Glutamatergic neuron (in vitro differentiated cells): ENCODE results near the gene SLC13A3. TPM values are rescaled to one million over a fixed set of nuclear protein-coding genes. Genes with fewer than 3 reads are reported as not detected.

Experiments
- DNase-seq: peaks from one replicate; pipeline ENCODE4 v3.0.0; 2022
- H3K27ac Mint-ChIP-seq: one replicate; pipeline ENCODE4 v1.8.0; 2020; ENCODE audit warnings: mild to moderate bottlenecking, mixed read lengths, inconsistent platforms; ENCODE audit not compliant: unreplicated experiment
- H3K27me3 Mint-ChIP-seq: one replicate; pipeline ENCODE4 v1.8.0; 2020; ENCODE audit warnings: mild to moderate bottlenecking, moderate library complexity, mixed read lengths, inconsistent platforms; ENCODE audit not compliant: unreplicated experiment
- H3K36me3 Mint-ChIP-seq: one replicate; pipeline ENCODE4 v1.8.0; 2020; ENCODE audit warnings: mild to moderate bottlenecking, mixed read lengths, inconsistent platforms; ENCODE audit not compliant: unreplicated experiment
- H3K4me1 Mint-ChIP-seq: one replicate; pipeline ENCODE4 v1.8.0; 2020; ENCODE audit warnings: mild to moderate bottlenecking, low read depth, mixed read lengths, inconsistent platforms; ENCODE audit not compliant: unreplicated experiment
- H3K4me3 Mint-ChIP-seq: one replicate; pipeline ENCODE4 v1.8.0; 2020; ENCODE audit warnings: mild to moderate bottlenecking, mixed read lengths, inconsistent platforms; ENCODE audit not compliant: unreplicated experiment
- H3K9me3 Mint-ChIP-seq: one replicate; pipeline ENCODE4 v1.8.0; 2020; ENCODE audit warnings: mild to moderate bottlenecking, moderate library complexity, mixed read lengths, inconsistent platforms; ENCODE audit not compliant: unreplicated experiment
- total RNA-seq: library from RNA; stranded (reverse); fragmentation: NEBNext Ultra II Directional; extraction: Animal tissue kit (Norgen Biotek cat#: 25700); gene quantifications from one replicate; pipeline ENCODE4 v1.2.1, GENCODE V29; 2021; ENCODE audit not compliant: unreplicated experiment
- TF ChIP-seq, protein P1 (sequence below): fragments of 200-600 bp; sonication (generic); IDR thresholded peaks from one replicate; pipeline ENCODE4 v1.5.0; 2021; ENCODE audit not compliant: partially characterized antibody, unreplicated experiment

The SLC13A3 gene
- total RNA-seq, 1 donor from 2014 or later = 5.8 TPM

DNA sequence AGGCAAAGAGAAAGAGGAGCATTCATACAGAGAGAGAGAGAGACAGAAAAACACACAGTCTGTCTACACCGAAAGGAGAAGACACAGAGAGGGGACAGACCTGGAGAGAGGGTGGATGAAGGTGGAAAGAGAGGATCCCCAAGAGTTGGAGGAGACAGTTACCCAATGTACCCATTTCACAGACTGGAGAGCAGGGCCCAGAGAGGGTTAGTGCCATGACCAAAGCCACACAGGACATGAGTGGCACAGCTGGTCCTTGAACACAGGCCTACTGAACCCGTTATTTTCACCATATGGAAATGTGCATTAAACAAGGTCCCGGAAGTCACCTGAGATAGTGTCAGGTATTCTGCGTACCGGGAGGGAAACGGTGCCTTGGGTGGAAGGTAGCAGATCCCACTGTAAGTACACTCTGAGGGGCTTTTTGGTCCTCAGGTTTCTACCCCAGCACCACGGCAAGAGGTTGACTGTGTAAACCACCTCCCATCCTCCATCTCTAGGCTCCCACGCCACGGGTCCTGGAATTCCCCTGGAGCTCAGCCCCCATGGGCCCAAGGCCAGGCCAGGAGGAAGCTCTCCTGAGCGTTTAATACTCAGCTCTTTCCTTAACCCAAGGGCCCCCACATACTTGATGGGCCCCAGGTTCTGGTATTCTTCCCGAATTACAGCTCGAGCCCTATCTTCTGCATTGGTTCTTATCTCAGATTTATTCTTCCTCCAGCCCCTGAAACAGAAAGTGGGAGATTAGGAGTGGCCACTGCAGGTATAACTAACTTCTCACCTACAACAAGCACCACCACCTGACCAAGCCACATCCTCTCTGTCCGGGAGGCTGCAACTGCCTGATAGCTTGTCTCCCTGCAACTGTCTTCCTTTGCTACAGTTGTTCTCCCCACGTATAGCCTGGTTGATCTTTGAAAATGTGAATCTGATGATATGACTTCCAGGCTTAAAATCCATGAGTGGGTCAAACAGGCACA is 62.4 kb downstream of the SLC13A3 start:
- Mint-ChIP-seq H3K27ac (no peak overlapping the region), H3K9me3 (no peaks in the 10 kb centered on the region), H3K27me3 (peaks cover 1% of the 10 kb centered on the region), H3K36me3 (peaks cover 5% of the 10 kb centered on the region), H3K4me1 (peaks cover 2% of the 10 kb centered on the region), H3K4me3 (no peak overlapping the region)
- TF ChIP-seq, protein P1, sequence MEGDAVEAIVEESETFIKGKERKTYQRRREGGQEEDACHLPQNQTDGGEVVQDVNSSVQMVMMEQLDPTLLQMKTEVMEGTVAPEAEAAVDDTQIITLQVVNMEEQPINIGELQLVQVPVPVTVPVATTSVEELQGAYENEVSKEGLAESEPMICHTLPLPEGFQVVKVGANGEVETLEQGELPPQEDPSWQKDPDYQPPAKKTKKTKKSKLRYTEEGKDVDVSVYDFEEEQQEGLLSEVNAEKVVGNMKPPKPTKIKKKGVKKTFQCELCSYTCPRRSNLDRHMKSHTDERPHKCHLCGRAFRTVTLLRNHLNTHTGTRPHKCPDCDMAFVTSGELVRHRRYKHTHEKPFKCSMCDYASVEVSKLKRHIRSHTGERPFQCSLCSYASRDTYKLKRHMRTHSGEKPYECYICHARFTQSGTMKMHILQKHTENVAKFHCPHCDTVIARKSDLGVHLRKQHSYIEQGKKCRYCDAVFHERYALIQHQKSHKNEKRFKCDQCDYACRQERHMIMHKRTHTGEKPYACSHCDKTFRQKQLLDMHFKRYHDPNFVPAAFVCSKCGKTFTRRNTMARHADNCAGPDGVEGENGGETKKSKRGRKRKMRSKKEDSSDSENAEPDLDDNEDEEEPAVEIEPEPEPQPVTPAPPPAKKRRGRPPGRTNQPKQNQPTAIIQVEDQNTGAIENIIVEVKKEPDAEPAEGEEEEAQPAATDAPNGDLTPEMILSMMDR = no peak
- no peak for DNase-seq

DNA sequence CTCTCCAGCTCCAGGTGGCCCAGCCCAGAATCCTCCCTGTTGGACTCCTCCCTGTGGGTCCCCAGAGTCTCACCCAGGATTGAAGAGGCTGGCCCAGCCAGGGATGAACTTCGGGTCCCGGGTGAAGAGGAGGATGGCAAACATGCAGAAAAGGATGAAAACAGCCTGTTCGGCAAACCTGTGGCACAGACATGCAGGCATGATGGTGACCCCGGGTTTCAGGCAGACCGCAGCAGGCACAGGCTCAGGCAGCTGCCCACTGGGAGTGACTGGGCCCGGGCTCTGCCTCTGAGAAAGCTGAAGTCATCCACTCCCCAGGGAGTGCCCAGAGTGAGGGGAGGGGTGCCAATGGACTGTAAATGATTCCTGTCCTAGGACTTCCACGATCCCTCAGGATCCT is 63.3 kb downstream of the SLC13A3 start:
- no peaks in the 10 kb centered on the region for H3K9me3 Mint-ChIP-seq
- H3K27ac Mint-ChIP-seq = no peak overlapping the region
- no peak overlapping the region for H3K4me3 Mint-ChIP-seq
- peaks cover 5% of the 10 kb centered on the region for H3K36me3 Mint-ChIP-seq
- H3K27me3 Mint-ChIP-seq = peaks cover 1% of the 10 kb centered on the region
- H3K4me1 Mint-ChIP-seq = peaks cover 2% of the 10 kb centered on the region
- TF ChIP-seq, protein P1 = no peak
- DNase-seq = no peak

DNA sequence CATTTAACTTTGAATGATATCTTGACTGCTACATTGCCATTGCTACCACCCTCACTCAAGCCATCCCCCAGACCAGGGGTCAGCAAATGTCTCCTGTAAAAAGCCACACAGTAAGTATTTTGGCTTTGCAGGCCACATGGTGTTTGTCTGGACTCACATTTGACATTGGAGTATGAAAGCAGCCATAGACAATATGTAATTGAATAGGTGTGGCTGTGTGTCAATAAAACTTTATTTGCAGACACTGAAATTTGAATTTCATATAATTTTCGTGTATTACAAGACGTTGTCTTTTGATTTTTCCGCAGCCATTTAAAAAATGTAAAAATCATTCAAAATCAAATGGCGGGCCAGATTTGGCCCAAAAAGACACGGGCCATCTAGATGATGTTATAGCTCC is 64.5 kb downstream of the SLC13A3 start:
- Mint-ChIP-seq H3K27me3 (no peaks in the 10 kb centered on the region), H3K9me3 (no peaks in the 10 kb centered on the region), H3K4me1 (peaks cover 2% of the 10 kb centered on the region), H3K36me3 (peaks cover under 1% of the 10 kb centered on the region), H3K4me3 (no peak overlapping the region), H3K27ac (no peak overlapping the region)
- no peak for DNase-seq
- TF ChIP-seq, protein P1 = no peak

DNA sequence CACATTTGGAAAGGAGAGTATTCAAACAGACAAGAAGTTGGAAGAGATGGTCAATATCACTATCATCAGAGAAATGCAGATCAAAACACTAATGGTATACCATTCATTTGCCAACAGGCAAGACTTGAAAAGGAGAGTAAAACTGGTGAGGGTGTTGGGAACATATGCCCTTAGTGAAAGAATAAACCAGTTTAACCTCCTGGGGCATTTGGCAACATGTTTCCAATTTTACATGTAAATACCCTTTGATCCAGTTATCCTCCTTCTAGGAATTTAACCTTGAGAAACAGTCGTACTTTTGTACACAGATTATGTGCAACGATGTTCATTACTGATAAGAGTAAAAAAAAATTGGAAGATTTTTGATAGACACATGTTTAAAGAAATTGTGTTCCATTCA is 66.8 kb downstream of the SLC13A3 start:
- peaks cover 2% of the 10 kb centered on the region for H3K27me3 Mint-ChIP-seq
- DNase-seq = no peak
- H3K4me1 Mint-ChIP-seq = peaks cover 2% of the 10 kb centered on the region
- H3K27ac Mint-ChIP-seq = no peak overlapping the region
- no peaks in the 10 kb centered on the region for H3K9me3 Mint-ChIP-seq
- TF ChIP-seq, protein P1 = no peak
- H3K36me3 Mint-ChIP-seq = peaks cover 8% of the 10 kb centered on the region
- H3K4me3 Mint-ChIP-seq = no peak overlapping the region
